HG02610 (cell line): ENCODE measurements around the gene MIPOL1.

Source experiments
- ATAC-seq: cut with Tn5 transposase; IDR thresholded peaks from one replicate; pipeline ENCODE4 v1.9.1; 2021; ENCODE audit warnings: mild to moderate bottlenecking, moderate library complexity; ENCODE audit not compliant: unreplicated experiment

The MIPOL1 gene

GRCh38 chr14:37580146-37580545, 382.4 kb downstream of the MIPOL1 start:
- ATAC-seq, result no peak

- no peak for ATAC-seq
Observed at GRCh38 chr14:37583358-37584210, 385.8 kb downstream of the MIPOL1 start.

- no peak for ATAC-seq
Observed at GRCh38 chr14:37584211-37585100, 386.7 kb downstream of the MIPOL1 start.

- ATAC-seq, result no peak
Observed at GRCh38 chr14:37585101-37585511, 387.4 kb downstream of the MIPOL1 start.

GRCh38 chr14:37585971-37586796, 388.4 kb downstream of the MIPOL1 start:
- no peak for ATAC-seq

- ATAC-seq, result no peak
Observed at GRCh38 chr14:37586797-37587130, 389.0 kb downstream of the MIPOL1 start.

GRCh38 chr14:37587131-37587803, 389.5 kb downstream of the MIPOL1 start:
- no peak for ATAC-seq

GRCh38 chr14:37587881-37588666, 390.3 kb downstream of the MIPOL1 start:
- no peak for ATAC-seq

GRCh38 chr14:37588667-37588955, 390.9 kb downstream of the MIPOL1 start:
- ATAC-seq, result no peak

GRCh38 chr14:37588956-37589714, 391.4 kb downstream of the MIPOL1 start:
- ATAC-seq, result no peak

GRCh38 chr14:37589715-37590427, 392.1 kb downstream of the MIPOL1 start:
- no peak for ATAC-seq

- no peak for ATAC-seq
Observed at GRCh38 chr14:37590428-37591139, 392.8 kb downstream of the MIPOL1 start.

- ATAC-seq, result no peak
Observed at GRCh38 chr14:37591311-37591940, 393.7 kb downstream of the MIPOL1 start.

GRCh38 chr14:37591941-37592481, 394.3 kb downstream of the MIPOL1 start:
- no peak for ATAC-seq

GRCh38 chr14:37592482-37593408, 395.0 kb downstream of the MIPOL1 start:
- no peak for ATAC-seq
